ENCODE data around the gene KCNT1.
A peak's percentile ranks its signal among the peaks of the same experiment; 100 is the strongest.

Gene KCNT1

GRCh38 chr9:135662758-135663450, 39.1 kb upstream of the KCNT1 start, which contains the start of gene LCN9:
TSS of gene LCN9 (plus strand) at chr9:135663309. CDS start at chr9:135663322, 13 bp downstream.
- DNase-seq (ENCODE audit: low read depth): peak; percentile 21
- H3K4me3 ChIP-seq (replicated peaks; ENCODE audit: low read depth, low read length): no peak within 1 kb of the TSS
- TF ChIP-seq CTCF (IDR thresholded peaks at IDR 0.05; ENCODE audit: low read length, missing control alignments): no peak

- H3K4me3 ChIP-seq (replicated peaks; ENCODE audit: low read depth, low read length): no peak overlapping the region
- no peak for DNase-seq (ENCODE audit: low read depth)
- TF ChIP-seq CTCF (IDR thresholded peaks at IDR 0.05; ENCODE audit: low read length, missing control alignments): no peak
These were observed 38.6 kb upstream of the KCNT1 start for GRCh38 chr9:135663451-135663770.

- DNase-seq (ENCODE audit: low read depth): no peak
- H3K4me3 ChIP-seq (replicated peaks; ENCODE audit: low read depth, low read length): no peak overlapping the region
- no peak for TF ChIP-seq CTCF (IDR thresholded peaks at IDR 0.05; ENCODE audit: low read length, missing control alignments)
These were observed 38.1 kb upstream of the KCNT1 start for GRCh38 chr9:135663857-135664256.

DNA sequence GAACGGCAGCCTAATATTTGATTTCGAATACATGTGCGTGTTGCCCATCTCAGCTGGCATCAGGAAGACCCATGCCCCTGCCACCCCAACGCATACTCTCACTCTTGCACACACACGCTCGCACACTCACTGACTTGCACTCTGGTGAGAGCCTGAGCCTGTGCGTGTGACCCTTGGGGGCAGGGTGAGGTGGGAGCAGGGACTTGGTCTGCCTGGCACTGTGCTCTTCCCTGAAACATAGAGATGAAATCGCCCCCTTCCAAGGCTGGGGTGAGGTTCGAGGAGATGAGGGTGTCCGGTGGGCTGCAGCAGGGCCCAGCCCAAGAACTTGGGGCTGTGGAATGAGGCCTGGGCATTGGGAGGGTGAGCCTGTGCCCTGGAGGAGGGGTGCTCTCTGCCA, 37.7 kb upstream of the KCNT1 start:
- no peak for TF ChIP-seq CTCF (IDR thresholded peaks at IDR 0.05; ENCODE audit: low read length, missing control alignments)
- no peak overlapping the region for H3K4me3 ChIP-seq (replicated peaks; ENCODE audit: low read depth, low read length)
- no peak for DNase-seq (ENCODE audit: low read depth)

DNA sequence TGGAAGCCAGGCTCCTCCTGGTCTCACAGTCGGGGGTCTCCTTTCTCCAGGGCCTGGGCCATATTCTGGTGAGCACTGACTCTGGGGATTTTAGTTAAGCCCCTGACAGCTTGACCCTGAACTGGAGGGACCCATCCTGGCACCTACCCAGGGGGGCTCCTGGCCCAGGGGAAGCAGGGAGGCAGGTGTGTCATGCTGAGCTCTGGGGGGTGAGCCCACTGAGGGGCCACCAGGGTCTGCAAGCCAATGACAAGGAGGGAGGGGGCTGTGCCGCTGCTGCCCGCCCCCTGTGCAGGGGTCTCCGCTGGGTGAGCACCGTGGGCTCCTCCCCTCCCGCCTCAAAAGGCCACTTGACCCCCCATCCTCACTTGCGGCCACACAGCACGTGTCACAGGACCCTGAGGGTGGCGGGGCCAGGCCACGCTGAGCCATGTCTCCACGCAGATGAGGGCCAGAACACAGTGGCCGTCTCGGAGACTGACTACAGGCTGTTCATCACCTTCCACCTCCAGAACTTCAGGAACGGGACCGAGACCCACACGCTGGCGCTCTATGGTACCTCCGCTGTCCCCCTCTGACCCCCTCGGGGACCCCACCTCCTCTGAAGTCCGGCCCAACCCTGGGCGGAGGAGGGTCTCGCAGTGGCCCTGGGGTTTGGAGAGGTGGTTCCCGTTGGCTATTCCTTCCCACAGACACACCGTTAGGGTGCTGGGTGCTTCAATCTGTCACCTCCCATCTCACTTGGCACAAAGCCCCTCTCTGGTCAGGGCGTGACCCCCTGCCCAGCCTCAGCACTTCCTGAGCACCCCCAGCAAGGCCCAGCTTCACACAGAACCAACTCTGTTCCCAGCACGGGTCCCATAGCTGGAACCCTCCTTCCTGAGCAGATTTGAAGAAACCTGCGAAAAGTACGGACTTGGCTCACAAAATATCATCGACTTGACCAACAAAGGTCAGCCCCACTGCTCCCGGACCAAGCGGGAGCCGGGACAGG, 36.9 kb upstream of the KCNT1 start:
- no peak for DNase-seq (ENCODE audit: low read depth)
- H3K4me3 ChIP-seq (replicated peaks; ENCODE audit: low read depth, low read length): no peak overlapping the region
- TF ChIP-seq CTCF (IDR thresholded peaks at IDR 0.05; ENCODE audit: low read length, missing control alignments): no peak

DNA sequence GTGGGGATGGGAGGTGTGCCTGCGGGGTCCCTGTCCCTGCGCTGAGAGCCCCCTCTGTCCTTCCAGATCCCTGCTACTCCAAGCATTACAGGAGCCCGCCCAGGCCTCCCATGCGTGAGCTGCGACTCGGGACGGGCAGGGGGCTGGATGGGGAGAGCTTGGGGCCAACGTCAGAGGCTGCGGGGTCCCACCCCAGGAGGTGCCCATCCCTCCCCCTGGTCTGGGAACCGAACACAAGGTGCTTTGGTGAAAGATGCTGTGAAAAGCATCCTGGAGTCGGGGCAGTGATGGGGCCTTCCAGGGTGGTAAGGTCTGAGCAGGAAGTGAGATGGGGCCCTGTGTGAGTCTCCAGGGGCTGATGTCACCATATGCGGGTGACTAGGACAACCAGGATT, 36.2 kb upstream of the KCNT1 start:
- H3K4me3 ChIP-seq (replicated peaks; ENCODE audit: low read depth, low read length): no peak overlapping the region
- no peak for TF ChIP-seq CTCF (IDR thresholded peaks at IDR 0.05; ENCODE audit: low read length, missing control alignments)
- no peak for DNase-seq (ENCODE audit: low read depth)
